ENCODE data around the gene LTK.

- TF ChIP-seq EZH2phosphoT487 (IDR thresholded peaks at IDR 0.05; ENCODE audit: unreplicated experiment), result no peak
- no peak for TF ChIP-seq CTCF (conservative IDR thresholded peaks at IDR 0.05; ENCODE audit: low read depth in 2 of 2)
- TF ChIP-seq POLR2AphosphoS5 (IDR thresholded peaks at IDR 0.05; ENCODE audit: low read depth), result no peak
- no peak for TF ChIP-seq NANOG (IDR thresholded peaks at IDR 0.05; ENCODE audit: borderline replicate concordance)
- peak; percentile 19 for TF ChIP-seq EZH2 (IDR thresholded peaks at IDR 0.05; ENCODE audit: low read depth, unreplicated experiment)
- TF ChIP-seq REST (IDR thresholded peaks at IDR 0.05; ENCODE audit: unreplicated experiment), result no peak
- TF ChIP-seq CREB1 (CRISPR knock-in tag; IDR thresholded peaks at IDR 0.05; ENCODE audit: low read depth), result no peak
- TF ChIP-seq ZNF114 (CRISPR knock-in tag; IDR thresholded peaks at IDR 0.05), result no peak
- TF ChIP-seq ETS1 (IDR thresholded peaks at IDR 0.05), result no peak
- no peak for TF ChIP-seq JUNB (IDR thresholded peaks at IDR 0.05; ENCODE audit: unreplicated experiment)
- no peak for TF ChIP-seq ZNF331 (CRISPR knock-in tag; IDR thresholded peaks at IDR 0.05; ENCODE audit: low read depth)
These were observed 10.0 kb downstream of the LTK start for GRCh38 chr15:41503669-41504010.
